ENCODE results near the gene VWCE. TPM values are rescaled to one million over a fixed set of nuclear protein-coding genes. Genes with fewer than 3 reads are reported as not detected.

VWCE gene
- total and polyA plus RNA-seq, 2 experiments from 2014 or later = 0.61 to 0.76 TPM

DNA sequence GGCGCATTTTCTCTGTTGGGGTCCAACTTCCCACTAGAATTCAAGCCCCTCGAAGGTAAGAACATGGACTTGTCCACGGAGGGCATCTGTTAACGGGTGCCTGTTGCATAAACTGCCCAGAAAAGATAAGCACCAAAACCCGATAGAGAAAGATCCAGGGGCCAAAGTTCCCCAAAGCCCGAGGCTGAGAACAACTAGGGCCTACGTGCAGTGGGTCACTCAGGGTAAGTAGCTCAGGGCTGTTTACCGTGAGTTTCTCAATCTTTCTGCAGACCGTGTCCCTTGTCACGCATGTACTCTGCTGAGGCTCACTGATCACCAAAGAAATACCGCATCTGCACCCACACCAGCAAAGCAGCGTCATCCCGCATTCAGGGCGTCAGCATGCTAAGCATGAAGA is 29.8 kb downstream of the VWCE start:
- Histone ChIP-seq H3K4me3 (no peak overlapping the region), H3K9me2 (ENCODE audit: insufficient read depth) (no peaks in the 10 kb centered on the region), H3K27ac (no peak overlapping the region), H2AFZ (no peak overlapping the region), H3K9ac (no peak overlapping the region), H3K4me2 (ENCODE audit: unreplicated experiment) (no peak overlapping the region), H3K36me3 (ENCODE audit: low read depth) (no peaks in the 10 kb centered on the region), H4K20me1 (ENCODE audit: insufficient read depth) (no peaks in the 10 kb centered on the region), H3K4me1 (ENCODE audit: insufficient read depth) (peaks cover 4% of the 10 kb centered on the region; the same call in 1 of the 2 replicates), H3K27me3 (replicated peaks; ENCODE audit: insufficient read depth) (no peaks in the 10 kb centered on the region), H3K79me2 (ENCODE audit: insufficient read depth) (no peaks in the 10 kb centered on the region), H3F3A (ENCODE audit: insufficient read depth) (peaks cover 3% of the 10 kb centered on the region; the same call in 1 of the 2 replicates), H3K9me3 (ENCODE audit: low read depth) (no peaks in the 10 kb centered on the region)
- TF ChIP-seq EZH2phosphoT487 (IDR thresholded peaks at IDR 0.05; ENCODE audit: insufficient read depth, low read depth) (no peak), EZH2 (IDR thresholded peaks at IDR 0.05; ENCODE audit: insufficient read depth, poor library complexity, severe bottlenecking) (no peak)
- no peak for DNase-seq
- in situ Hi-C loops (cut with MboI) = loop anchor here (10.0 kb wide), 1 partner anchor 119 kb away; no protein-coding TSS in a partner anchor
- 80 to 81% methylated on average over 14 of the region's 14 CpGs for WGBS, 2 experiments (ENCODE audit: low coverage in 1 of 2, low lambda C conversion rate in 2 of 2, missing lambda C conversion rate in 2 of 2)

DNA sequence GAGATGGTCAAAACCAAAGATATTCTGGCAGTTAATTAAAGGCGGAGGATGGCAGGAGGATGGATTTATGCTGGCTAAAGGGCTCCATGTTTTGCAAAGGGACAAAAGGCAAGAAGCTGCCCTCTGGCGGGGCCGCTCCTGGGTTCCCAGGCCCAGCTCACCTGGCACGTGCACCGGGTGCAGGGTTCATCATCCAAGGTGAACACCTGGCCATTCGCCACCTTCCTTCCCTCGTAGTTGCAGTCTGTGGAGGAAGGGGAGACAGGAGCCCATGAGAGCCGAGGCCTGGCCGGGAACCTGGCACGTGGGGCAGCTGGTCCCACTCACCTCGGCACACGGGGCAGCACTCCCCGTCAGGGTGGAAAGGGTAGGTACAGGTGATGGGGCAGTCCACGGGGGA is 30.3 kb downstream of the VWCE start:
- Histone ChIP-seq H3K9me2 (ENCODE audit: insufficient read depth) (no peaks in the 10 kb centered on the region), H3K27me3 (replicated peaks; ENCODE audit: insufficient read depth) (no peaks in the 10 kb centered on the region), H3K4me2 (ENCODE audit: unreplicated experiment) (no peak overlapping the region), H3K79me2 (ENCODE audit: insufficient read depth) (no peaks in the 10 kb centered on the region), H3K36me3 (ENCODE audit: low read depth) (no peaks in the 10 kb centered on the region), H3K4me1 (ENCODE audit: insufficient read depth) (no peaks in the 10 kb centered on the region), H3K9me3 (ENCODE audit: low read depth) (no peaks in the 10 kb centered on the region), H2AFZ (no peak overlapping the region), H3F3A (ENCODE audit: insufficient read depth) (no peaks in the 10 kb centered on the region; the same call in 1 of the 2 replicates), H3K9ac (no peak overlapping the region), H3K27ac (no peak overlapping the region), H4K20me1 (ENCODE audit: insufficient read depth) (no peaks in the 10 kb centered on the region), H3K4me3 (no peak overlapping the region)
- 86 to 89% methylated on average over 13 to 14 of the region's 14 CpGs for WGBS, 2 experiments (ENCODE audit: low coverage in 1 of 2, low lambda C conversion rate in 2 of 2, missing lambda C conversion rate in 2 of 2)
- no peak for TF ChIP-seq EZH2 (IDR thresholded peaks at IDR 0.05; ENCODE audit: insufficient read depth, poor library complexity, severe bottlenecking)
- TF ChIP-seq EZH2phosphoT487 (IDR thresholded peaks at IDR 0.05; ENCODE audit: insufficient read depth, low read depth) = no peak
- DNase-seq = no peak
- in situ Hi-C loops (cut with MboI) = loop anchor here (10.0 kb wide), 1 partner anchor 120 kb away; no protein-coding TSS in a partner anchor

DNA sequence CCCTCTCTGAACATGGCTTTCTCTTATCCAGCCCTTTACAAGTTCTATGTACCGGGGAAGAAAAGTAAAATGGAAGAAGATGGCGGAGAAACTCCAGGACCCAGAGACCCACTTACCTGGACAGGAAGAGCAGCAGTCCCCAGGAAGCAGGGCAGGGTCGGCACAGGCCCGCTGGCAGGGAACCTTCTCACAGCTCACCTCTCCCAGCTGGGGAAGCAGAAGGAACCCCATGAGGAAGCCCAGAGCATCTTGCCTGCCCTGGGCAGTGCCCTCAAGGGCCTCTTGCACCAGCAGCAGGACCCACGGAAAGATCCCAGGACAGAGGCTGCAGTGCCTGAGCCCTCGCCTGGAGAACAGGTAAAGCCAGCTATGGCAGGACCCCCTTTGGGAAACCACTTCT is 30.7 kb downstream of the VWCE start:
- H4K20me1 ChIP-seq (ENCODE audit: insufficient read depth) = no peaks in the 10 kb centered on the region
- no peaks in the 10 kb centered on the region for H3K9me3 ChIP-seq (ENCODE audit: low read depth)
- no peak overlapping the region for H2AFZ ChIP-seq
- H3K79me2 ChIP-seq (ENCODE audit: insufficient read depth) = no peaks in the 10 kb centered on the region
- in situ Hi-C loops (cut with MboI) = loop anchor here (10.0 kb wide), 1 partner anchor 120 kb away; no protein-coding TSS in a partner anchor
- H3K36me3 ChIP-seq (ENCODE audit: low read depth) = no peaks in the 10 kb centered on the region
- H3K27ac ChIP-seq = no peak overlapping the region
- no peaks in the 10 kb centered on the region for H3K27me3 ChIP-seq (replicated peaks; ENCODE audit: insufficient read depth)
- no peak overlapping the region for H3K4me2 ChIP-seq (ENCODE audit: unreplicated experiment)
- no peak for TF ChIP-seq EZH2phosphoT487 (IDR thresholded peaks at IDR 0.05; ENCODE audit: insufficient read depth, low read depth)
- no peak for TF ChIP-seq EZH2 (IDR thresholded peaks at IDR 0.05; ENCODE audit: insufficient read depth, poor library complexity, severe bottlenecking)
- H3F3A ChIP-seq (ENCODE audit: insufficient read depth) = no peaks in the 10 kb centered on the region; the same call in 1 of the 2 replicates
- WGBS, 2 experiments (ENCODE audit: low coverage in 1 of 2, low lambda C conversion rate in 2 of 2, missing lambda C conversion rate in 2 of 2) = 96 to 97% methylated on average over 6 of the region's 6 CpGs
- no peak overlapping the region for H3K4me3 ChIP-seq
- no peaks in the 10 kb centered on the region for H3K9me2 ChIP-seq (ENCODE audit: insufficient read depth)
- no peak for DNase-seq
- H3K4me1 ChIP-seq (ENCODE audit: insufficient read depth) = no peaks in the 10 kb centered on the region
- no peak overlapping the region for H3K9ac ChIP-seq

DNA sequence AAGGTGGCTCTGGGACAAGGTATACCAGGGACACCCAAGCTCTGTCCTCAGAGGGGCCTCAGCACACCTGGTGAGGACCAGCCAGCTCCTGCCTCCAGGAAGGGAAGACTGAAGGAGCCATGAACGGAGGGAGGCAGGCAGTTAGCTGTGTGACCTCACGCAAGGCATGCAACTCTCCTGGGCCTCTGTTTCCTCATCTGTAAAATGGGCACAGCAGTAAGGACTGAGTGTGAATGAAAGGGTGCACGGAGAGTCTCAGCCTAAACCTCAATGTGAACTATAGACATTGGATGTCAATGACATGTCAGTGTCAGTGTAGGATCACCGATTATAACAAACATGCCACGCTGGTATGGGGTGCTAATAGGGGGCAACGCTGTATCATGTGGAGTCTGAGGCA is 35.8 kb downstream of the VWCE start:
- no peaks in the 10 kb centered on the region; the same call in 1 of the 2 replicates for H3F3A ChIP-seq (ENCODE audit: insufficient read depth)
- TF ChIP-seq EZH2 (IDR thresholded peaks at IDR 0.05; ENCODE audit: insufficient read depth, poor library complexity, severe bottlenecking) (no peak), EZH2phosphoT487 (IDR thresholded peaks at IDR 0.05; ENCODE audit: insufficient read depth, low read depth) (no peak)
- in situ Hi-C loops (cut with MboI) = no loop called here
- H3K27ac ChIP-seq = no peak overlapping the region
- no peak for DNase-seq
- no peaks in the 10 kb centered on the region for H3K4me1 ChIP-seq (ENCODE audit: insufficient read depth)
- H3K36me3 ChIP-seq (ENCODE audit: low read depth) = no peaks in the 10 kb centered on the region
- no peak overlapping the region for H2AFZ ChIP-seq
- H3K4me2 ChIP-seq (ENCODE audit: unreplicated experiment) = no peak overlapping the region
- H3K9ac ChIP-seq = no peak overlapping the region
- H3K9me3 ChIP-seq (ENCODE audit: low read depth) = no peaks in the 10 kb centered on the region
- H3K27me3 ChIP-seq (replicated peaks; ENCODE audit: insufficient read depth) = no peaks in the 10 kb centered on the region
- no peaks in the 10 kb centered on the region for H3K79me2 ChIP-seq (ENCODE audit: insufficient read depth)
- no peaks in the 10 kb centered on the region for H4K20me1 ChIP-seq (ENCODE audit: insufficient read depth)
- H3K4me3 ChIP-seq = no peak overlapping the region
- 87% methylated on average over 6 of the region's 6 CpGs for WGBS, 2 experiments (ENCODE audit: low coverage in 1 of 2, low lambda C conversion rate in 2 of 2, missing lambda C conversion rate in 2 of 2)
- no peaks in the 10 kb centered on the region for H3K9me2 ChIP-seq (ENCODE audit: insufficient read depth)

Data from GM23248 (cell line).